Adrenal gland (tissue), 12 donors: ENCODE results near the gene SIDT1. TPM values are rescaled to one million over a fixed set of nuclear protein-coding genes. Genes with fewer than 3 reads are reported as not detected.

ENCODE experiments used
- DNase-seq, 7 donors: peaks; one replicate each; pipeline ENCODE4 v3.0.0-alpha.2; 2019 to 2020
- H3K27ac ChIP-seq, 5 donors: fragments of 200-600 bp; sonication (generic) in 4 of 5; 1 replicate in 3 of 5; 2 replicates in 2 of 5; pipeline versions ENCODE4 v1.5.1 to v1.8.0; 2016 to 2020; ENCODE audit warnings: mild to moderate bottlenecking in 1 of 5
- H3K27me3 ChIP-seq: fragments of 200-600 bp; 2 replicates; pipeline ENCODE4 v1.8.0; 2021
- H3K36me3 ChIP-seq, 2 donors: fragments of 200-600 bp; replicated peaks in 1 of 2; 1 replicate in 1 of 2; 2 replicates in 1 of 2; pipeline versions ENCODE4 v1.5.1 to v1.8.0; 2018 to 2022
- H3K4me1 ChIP-seq, 2 donors: fragments of 200-600 bp; replicated peaks in 1 of 2; 1 replicate in 1 of 2; 2 replicates in 1 of 2; pipeline versions ENCODE4 v1.5.1 to v1.8.0; 2018 to 2021
- H3K4me3 ChIP-seq, 4 donors: fragments of 200-600 bp; sonication (generic) in 3 of 4; one replicate each; pipeline ENCODE4 v1.5.1; 2016 to 2018
- H3K9me3 ChIP-seq, 3 donors: fragments of 200-600 bp; sonication (generic) in 1 of 3; replicated peaks in 1 of 3; 1 replicate in 2 of 3; 2 replicates in 1 of 3; pipeline versions ENCODE4 v1.5.1 to v1.8.0; 2016 to 2021
- CTCF ChIP-seq, 6 experiments: fragments of 450-650 bp in 4 of 6; fragments of 200-600 bp in 2 of 6; sonication (generic) in 1 of 6; IDR thresholded peaks; 1 replicate in 5 of 6; 2 replicates in 1 of 6; pipeline versions ENCODE4 v1.5.1 to v1.8.0; 2016 to 2021; ENCODE audit warnings: antibody characterized with exemption in 6 of 6, mild to moderate bottlenecking in 2 of 6, moderate library complexity in 1 of 6
- POLR2A ChIP-seq, 2 donors: fragments of 450-650 bp; IDR thresholded peaks; one replicate each; pipeline ENCODE4 v1.6.1; 2017; ENCODE audit warnings: antibody characterized with exemption in 2 of 2, mild to moderate bottlenecking in 2 of 2, moderate library complexity in 1 of 2
- WGBS, 4 donors: extraction: QIAGEN DNeasy Blood & Tissue Kit in 2 of 4; methylation state at CpG; one replicate each; pipeline versions ENCODE4 v1.1.5 to v1.1.7; 2013 to 2017; 5-methylcytosine and 5-hydroxymethylcytosine counted together
- intact Hi-C, 2 donors: fragments of 100-400 bp; cut with DNase I; formaldehyde crosslinking; loops; one replicate each; pipeline versions ENCODE4 v1.14.1 to v1.15.0; 2022 to 2023
- polyA plus RNA-seq, 3 donors: library from polyadenylated mRNA; stranded (reverse); fragments of 200-250 nt in 2 of 3; fragments of 350-450 nt in 1 of 3; fragmentation: Illumina TruSeq in 1 of 3; extraction: RNeasy Lipid Tissue Mini Kit (QIAGEN cat#74804) in 1 of 3; gene quantifications; one replicate each; pipeline ENCODE4 v1.2.3, GENCODE V29; 2013 to 2014
- total RNA-seq, 9 donors: library from RNA; depleted of rRNA in 4 of 9; stranded (reverse); fragments of >200 nt in 4 of 9; fragments of 120-200 nt in 1 of 9; fragmentation: NEBNext Ultra II Directional in 1 of 9; extraction: Animal tissue kit (Norgen Biotek cat#: 25700) in 1 of 9; gene quantifications; one replicate each; pipeline versions ENCODE4 v1.1.0 to v1.2.4, GENCODE V29; 2013 to 2023
- donor health status: healthy with polysubstance abuse.
- donor health status: Bipolar disorder and iron deficiency.
- donor health status: DM: yes; HTN: yes; CAD: no.
- donor health status: DM: no; HTN: no; CAD: no.
- donor health status: DM: no; HTN: no; CAD: no.
- donor health status: DM: yes; HTN: yes; CAD: no.

Gene SIDT1
- total and polyA plus RNA-seq, 12 donors = 0.18 to 3.6 (median 2.3) TPM

- H3K4me1 ChIP-seq = peaks cover 0 to 10% of the 10 kb centered on the region in 2 donors
- intact Hi-C loops = no loop called here
Observed at GRCh38 chr3:113559009-113559408, 26.7 kb downstream of the SIDT1 start.

GRCh38 chr3:113560271-113560670 is 27.9 kb downstream of the SIDT1 start:
- Histone ChIP-seq H3K4me3 (no peak overlapping the region), H3K4me1 (peaks cover 0 to 10% of the 10 kb centered on the region in 2 donors), H3K36me3 (no peaks in the 10 kb centered on the region), H3K27me3 (no peaks in the 10 kb centered on the region), H3K9me3 (no peaks in the 10 kb centered on the region), H3K27ac (no peak overlapping the region)
- WGBS, 4 donors = 42 to 64% (median 60%) methylated on average over 6 of the region's 6 CpGs
- DNase-seq = no peak
- intact Hi-C loops = no loop called here
- no peak for TF ChIP-seq CTCF (IDR thresholded peaks at IDR 0.05)

More at GRCh38 chr3:113559009-113559408, 26.7 kb downstream of the SIDT1 start:
- no peak for DNase-seq
- H3K4me3 ChIP-seq = no peak overlapping the region
- H3K36me3 ChIP-seq = no peaks in the 10 kb centered on the region
- H3K9me3 ChIP-seq = no peaks in the 10 kb centered on the region
- H3K27ac ChIP-seq = no peak overlapping the region
- TF ChIP-seq CTCF (IDR thresholded peaks at IDR 0.05) = no peak
- no peak for TF ChIP-seq POLR2A (IDR thresholded peaks at IDR 0.05)
- H3K27me3 ChIP-seq = no peaks in the 10 kb centered on the region

GRCh38 chr3:113560831-113561623 is 28.7 kb downstream of the SIDT1 start:
- H3K9me3 ChIP-seq = no peaks in the 10 kb centered on the region
- intact Hi-C loops = no loop called here

GRCh38 chr3:113565555-113565954 is 33.2 kb downstream of the SIDT1 start:
- intact Hi-C loops = no loop called here
- peaks cover 0 to 7% of the 10 kb centered on the region in 2 donors for H3K4me1 ChIP-seq
- WGBS, 4 donors = 22 to 42% (median 27%) methylated on average over 1 of the region's 1 CpG
- H3K9me3 ChIP-seq = no peaks in the 10 kb centered on the region
- no peak overlapping the region for H3K4me3 ChIP-seq
- no peak for DNase-seq
- TF ChIP-seq CTCF (IDR thresholded peaks at IDR 0.05) = no peak
- no peak for TF ChIP-seq POLR2A (IDR thresholded peaks at IDR 0.05)
- no peaks in the 10 kb centered on the region for H3K36me3 ChIP-seq
- H3K27ac ChIP-seq = no peak overlapping the region
- no peaks in the 10 kb centered on the region for H3K27me3 ChIP-seq

More at GRCh38 chr3:113560831-113561623, 28.7 kb downstream of the SIDT1 start:
- Histone ChIP-seq H3K4me3 (no peak overlapping the region), H3K36me3 (no peaks in the 10 kb centered on the region), H3K27me3 (no peaks in the 10 kb centered on the region), H3K4me1 (peaks cover 0 to 10% of the 10 kb centered on the region in 2 donors), H3K27ac (no peak overlapping the region)
- DNase-seq = no peak
- WGBS, 4 donors = 74 to 86% (median 81%) methylated on average over 4 of the region's 4 CpGs
- TF ChIP-seq POLR2A (IDR thresholded peaks at IDR 0.05) = no peak
- TF ChIP-seq CTCF (IDR thresholded peaks at IDR 0.05) = no peak
